Kidney epithelial cell (primary cell): ENCODE results near the gene ZNF536. TPM values are rescaled to one million over a fixed set of nuclear protein-coding genes. Genes with fewer than 3 reads are reported as not detected.

Source experiments
- DNase-seq: peaks from one replicate; pipeline ENCODE4 v3.0.0-alpha.2; 2010; ENCODE audit warnings: low read depth
- H3K27me3 ChIP-seq: 2 replicates; pipeline ENCODE4 v1.6.0; 2011; ENCODE audit warnings: low read length; ENCODE audit not compliant: control insufficient read depth, insufficient read depth
- H3K36me3 ChIP-seq: 2 replicates; pipeline ENCODE4 v1.5.1; 2011; ENCODE audit warnings: low read length; ENCODE audit not compliant: control insufficient read depth, insufficient read depth
- H3K4me3 ChIP-seq: 2 replicates; pipeline ENCODE4 v1.5.1; 2011; ENCODE audit warnings: low read depth, mild to moderate bottlenecking, control low read depth, low read length
- total RNA-seq: library from RNA; depleted of rRNA; stranded (reverse); fragments of >200 nt; gene quantifications from 2 replicates; pipeline ENCODE4 v1.2.3, GENCODE V29; 2015
- TF ChIP-seq, protein P1 (sequence below): IDR thresholded peaks from 2 replicates; pipeline ENCODE4 v1.5.1; 2011; ENCODE audit warnings: mild to moderate bottlenecking, moderate library complexity, low read length, control low read depth, inconsistent platforms; ENCODE audit not compliant: insufficient read depth, poor library complexity, severe bottlenecking

ZNF536 gene
- total RNA-seq, 1 donor from 2014 or later = 0.13 TPM

DNA sequence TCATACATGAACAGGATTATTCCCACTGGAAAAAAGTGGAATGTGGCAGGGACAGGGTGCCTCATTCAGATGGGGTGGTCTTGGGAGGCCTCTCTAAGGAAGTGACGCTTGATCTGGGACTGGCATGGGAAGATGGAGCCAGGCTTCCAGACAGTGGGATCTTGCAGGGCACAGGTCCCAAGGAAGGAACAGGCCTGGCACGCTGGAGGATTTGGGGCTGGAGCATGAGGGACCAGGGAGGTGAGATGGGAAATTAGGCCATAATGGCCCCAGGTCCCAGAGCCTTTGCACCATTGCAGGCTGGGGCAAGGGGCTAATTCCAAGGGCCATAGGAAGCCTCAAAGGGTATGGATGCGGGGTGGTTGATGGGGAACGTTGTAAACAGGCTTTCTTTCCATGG lies 9.2 kb downstream of the ZNF536 start:
- Histone ChIP-seq H3K36me3 (no peaks in the 10 kb centered on the region), H3K27me3 (no peaks in the 10 kb centered on the region), H3K4me3 (no peak overlapping the region)
- DNase-seq = no peak
- TF ChIP-seq, protein P1, sequence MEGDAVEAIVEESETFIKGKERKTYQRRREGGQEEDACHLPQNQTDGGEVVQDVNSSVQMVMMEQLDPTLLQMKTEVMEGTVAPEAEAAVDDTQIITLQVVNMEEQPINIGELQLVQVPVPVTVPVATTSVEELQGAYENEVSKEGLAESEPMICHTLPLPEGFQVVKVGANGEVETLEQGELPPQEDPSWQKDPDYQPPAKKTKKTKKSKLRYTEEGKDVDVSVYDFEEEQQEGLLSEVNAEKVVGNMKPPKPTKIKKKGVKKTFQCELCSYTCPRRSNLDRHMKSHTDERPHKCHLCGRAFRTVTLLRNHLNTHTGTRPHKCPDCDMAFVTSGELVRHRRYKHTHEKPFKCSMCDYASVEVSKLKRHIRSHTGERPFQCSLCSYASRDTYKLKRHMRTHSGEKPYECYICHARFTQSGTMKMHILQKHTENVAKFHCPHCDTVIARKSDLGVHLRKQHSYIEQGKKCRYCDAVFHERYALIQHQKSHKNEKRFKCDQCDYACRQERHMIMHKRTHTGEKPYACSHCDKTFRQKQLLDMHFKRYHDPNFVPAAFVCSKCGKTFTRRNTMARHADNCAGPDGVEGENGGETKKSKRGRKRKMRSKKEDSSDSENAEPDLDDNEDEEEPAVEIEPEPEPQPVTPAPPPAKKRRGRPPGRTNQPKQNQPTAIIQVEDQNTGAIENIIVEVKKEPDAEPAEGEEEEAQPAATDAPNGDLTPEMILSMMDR = no peak

DNA sequence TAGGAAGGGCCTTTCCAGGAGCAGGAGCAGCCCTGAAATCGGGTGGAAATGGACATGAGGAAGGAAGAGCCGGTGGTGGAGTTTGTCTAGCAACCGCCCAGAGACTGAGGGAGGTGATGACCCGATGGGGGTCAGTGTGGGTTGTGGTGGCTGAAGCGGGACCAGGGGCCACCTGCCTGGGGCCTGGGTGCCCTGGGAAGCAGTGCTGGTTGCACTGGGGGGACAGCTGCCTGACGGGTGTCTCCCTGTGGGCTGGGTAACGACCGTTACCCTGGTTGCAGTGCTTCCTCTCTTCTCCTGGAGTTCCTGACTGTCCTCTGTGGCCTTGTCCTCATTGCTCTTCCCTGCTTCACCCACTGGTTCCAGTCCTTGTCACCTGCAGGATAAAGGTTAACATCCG lies 13.0 kb downstream of the ZNF536 start:
- Histone ChIP-seq H3K36me3 (no peaks in the 10 kb centered on the region), H3K27me3 (no peaks in the 10 kb centered on the region)
- TF ChIP-seq, protein P1 = no peak

DNA sequence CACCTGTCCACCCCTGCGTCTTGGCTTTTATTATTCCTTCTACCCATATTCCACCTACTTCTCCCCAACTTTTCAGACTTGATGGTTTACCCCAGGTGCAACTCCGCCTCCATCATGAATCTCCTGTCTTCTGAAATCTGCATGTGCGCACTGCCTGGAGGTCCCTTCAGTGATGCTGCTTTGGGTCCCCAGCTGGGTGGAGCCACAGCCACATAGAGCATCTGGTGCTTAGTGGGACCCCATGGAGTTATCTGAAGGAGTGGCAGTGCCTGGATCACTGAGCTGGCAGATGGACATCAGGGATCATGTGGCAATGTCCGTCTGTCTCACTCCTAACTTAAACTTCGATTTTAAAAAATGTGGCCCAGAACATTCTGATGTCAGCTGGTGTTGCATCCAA lies 13.5 kb downstream of the ZNF536 start:
- Histone ChIP-seq H3K36me3 (no peaks in the 10 kb centered on the region), H3K27me3 (no peaks in the 10 kb centered on the region), H3K4me3 (no peak overlapping the region)
- no peak for DNase-seq
- TF ChIP-seq, protein P1 = no peak

More for the DNA sequence above, 13.0 kb downstream of the ZNF536 start:
- no peak for DNase-seq
- H3K4me3 ChIP-seq = no peak overlapping the region

DNA sequence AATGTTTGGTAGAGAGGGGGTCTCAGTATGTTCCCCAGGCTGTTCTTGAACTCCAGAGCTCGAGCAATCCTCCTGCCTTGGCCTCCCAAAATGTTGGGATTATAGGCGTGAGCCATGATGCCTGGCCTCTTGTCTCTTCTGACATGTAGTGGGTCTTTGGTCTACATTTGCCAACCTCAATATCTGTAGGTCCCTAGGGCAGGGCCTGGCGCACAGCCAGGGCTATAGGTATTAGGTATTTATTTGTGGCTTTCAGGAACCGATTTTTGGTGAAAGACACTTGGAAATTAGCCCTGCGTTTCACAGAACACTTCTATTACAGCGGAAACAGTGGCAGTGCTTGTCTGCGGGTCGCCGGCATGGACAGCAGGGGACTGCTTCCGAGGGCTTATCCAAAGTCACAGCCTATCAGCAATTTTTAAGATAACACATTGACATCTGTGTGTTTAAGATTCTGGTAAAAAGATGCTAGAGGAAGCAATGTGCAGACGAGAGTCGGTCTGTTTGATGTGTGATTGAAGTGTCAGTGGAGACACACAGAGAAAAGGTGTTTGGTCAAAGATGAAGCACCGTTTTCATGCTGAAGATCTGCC lies 14.5 kb downstream of the ZNF536 start:
- Histone ChIP-seq H3K27me3 (no peaks in the 10 kb centered on the region), H3K36me3 (no peaks in the 10 kb centered on the region), H3K4me3 (no peak overlapping the region)
- TF ChIP-seq, protein P1 = no peak
- no peak for DNase-seq

DNA sequence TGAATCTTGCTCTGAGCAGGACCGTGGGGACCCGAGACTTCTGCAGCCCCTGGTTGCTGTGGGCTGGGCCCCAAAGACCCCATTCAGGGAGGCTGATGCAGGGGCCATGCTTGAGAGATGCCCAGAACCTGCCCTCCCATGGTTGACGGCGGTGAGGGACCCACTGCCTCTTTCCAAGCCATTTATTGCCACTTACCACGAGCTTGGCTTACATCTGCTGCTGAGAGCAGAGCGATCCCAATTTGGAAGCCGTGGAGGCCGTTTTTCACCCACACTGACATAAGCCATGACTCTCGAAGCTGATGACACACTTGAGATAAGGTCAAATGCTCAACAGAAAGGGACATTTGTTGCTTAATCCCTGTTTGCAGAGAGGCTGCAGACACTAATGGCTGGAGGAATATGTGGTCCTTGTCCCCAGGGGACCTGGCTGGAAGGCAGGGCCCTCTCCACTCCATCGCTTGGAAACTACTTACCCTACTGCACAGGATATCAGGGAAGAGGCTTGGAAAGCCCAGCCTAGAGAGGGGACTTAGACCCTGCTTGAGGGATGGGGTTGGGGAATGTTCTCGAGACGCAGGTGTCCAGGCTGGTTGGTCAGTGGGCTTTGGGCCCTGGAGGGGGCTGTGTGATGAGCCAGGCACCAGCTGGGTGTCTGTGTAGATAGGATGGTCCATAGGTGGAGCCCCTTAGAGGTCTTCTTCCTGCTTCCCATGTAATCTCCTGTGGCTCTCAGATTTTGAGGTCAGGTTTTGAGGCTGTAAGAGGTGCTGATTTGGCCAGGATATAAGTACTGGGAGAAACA lies 15.3 kb downstream of the ZNF536 start:
- H3K36me3 ChIP-seq = no peaks in the 10 kb centered on the region
- no peak for DNase-seq
- H3K27me3 ChIP-seq = no peaks in the 10 kb centered on the region
- H3K4me3 ChIP-seq = no peak overlapping the region
- TF ChIP-seq, protein P1 = no peak

DNA sequence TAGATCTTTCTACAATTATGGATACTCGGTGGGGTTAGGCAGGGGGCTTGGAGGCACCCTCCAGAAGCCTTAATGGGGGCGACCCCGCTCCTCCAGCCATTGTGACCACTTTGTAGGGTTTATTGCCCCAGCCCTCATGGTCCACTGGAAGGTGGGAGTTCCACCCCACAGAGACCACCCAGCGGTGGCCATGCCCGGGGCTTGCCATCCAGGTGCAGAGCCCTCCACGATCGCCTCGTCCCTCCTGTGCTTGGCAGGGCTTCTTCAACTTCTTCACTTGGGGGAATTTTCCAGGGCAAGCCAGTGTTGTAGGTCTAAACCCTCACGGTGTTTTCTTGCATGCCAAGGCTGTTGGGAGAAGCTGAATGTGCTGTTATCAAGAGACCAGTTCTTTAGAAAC lies 16.1 kb downstream of the ZNF536 start:
- TF ChIP-seq, protein P1 = no peak
- no peaks in the 10 kb centered on the region for H3K36me3 ChIP-seq
- H3K27me3 ChIP-seq = no peaks in the 10 kb centered on the region
- H3K4me3 ChIP-seq = no peak overlapping the region
- DNase-seq = no peak
